Duodenal mucosa (tissue), 2 donors: ENCODE data around the gene HRG.

Source experiments
- H3K27ac ChIP-seq: one replicate; pipeline ENCODE4 v1.7.0; 2013; ENCODE audit warnings: low read depth, low read length
- H3K27me3 ChIP-seq, 2 donors: one replicate each; pipeline ENCODE4 v1.7.0; 2013; ENCODE audit warnings: low read length in 2 of 2, control low read depth in 1 of 2; ENCODE audit not compliant: insufficient read depth in 2 of 2, control insufficient read depth in 1 of 2
- H3K36me3 ChIP-seq, 2 donors: one replicate each; pipeline ENCODE4 v1.7.0; 2013; ENCODE audit warnings: low read length in 2 of 2, control low read depth in 1 of 2; ENCODE audit not compliant: insufficient read depth in 2 of 2, control insufficient read depth in 1 of 2
- H3K4me1 ChIP-seq, 2 donors: one replicate each; pipeline ENCODE4 v1.7.0; 2013; ENCODE audit warnings: low read length in 2 of 2, control low read depth in 1 of 2; ENCODE audit not compliant: insufficient read depth in 2 of 2, control insufficient read depth in 1 of 2
- H3K4me3 ChIP-seq, 2 donors: one replicate each; pipeline ENCODE4 v1.7.0; 2013; ENCODE audit warnings: low read length in 2 of 2, low read depth in 1 of 2
- H3K9ac ChIP-seq, 2 donors: one replicate each; pipeline ENCODE4 v1.7.0; 2013; ENCODE audit warnings: low read length in 2 of 2, low read depth in 1 of 2
- H3K9me3 ChIP-seq, 2 donors: one replicate each; pipeline ENCODE4 v1.7.0; 2013; ENCODE audit warnings: low read length in 2 of 2, control low read depth in 1 of 2; ENCODE audit not compliant: control insufficient read depth in 1 of 2

The HRG gene

DNA sequence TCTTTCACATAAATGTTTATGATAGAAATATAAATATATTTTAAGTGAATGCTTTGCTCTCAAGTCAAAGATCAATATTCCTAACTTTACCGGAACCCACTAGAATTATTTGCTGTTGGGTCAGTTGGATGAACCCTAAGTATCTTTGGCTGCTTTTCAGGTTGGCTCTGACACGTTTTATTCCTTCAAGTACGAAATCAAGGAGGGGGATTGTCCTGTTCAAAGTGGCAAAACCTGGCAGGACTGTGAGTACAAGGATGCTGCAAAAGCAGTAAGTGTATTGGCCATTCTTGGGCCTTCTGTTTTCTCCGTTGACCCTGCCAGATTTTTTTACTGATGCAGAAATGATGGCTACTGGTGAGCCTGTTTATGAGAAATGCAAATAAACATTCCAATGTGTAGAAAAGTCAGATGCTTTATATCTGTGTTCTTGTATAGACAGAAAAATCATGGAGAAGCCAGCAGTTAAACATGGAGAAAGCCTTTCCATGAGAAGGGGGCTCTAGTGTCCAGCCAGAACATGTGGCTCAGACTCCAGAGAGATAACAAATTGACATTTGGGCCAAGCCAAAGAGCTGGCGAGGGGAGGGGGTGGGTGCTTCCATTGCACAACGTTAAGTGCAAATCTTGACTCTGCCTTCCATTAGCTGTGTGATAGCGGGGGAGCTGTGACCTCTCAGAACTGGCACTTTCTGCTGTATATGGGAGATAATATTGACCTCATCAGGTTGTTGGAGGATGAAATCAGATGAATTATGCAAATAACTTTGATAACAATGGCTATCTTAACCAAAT is 54.3 kb downstream of the HRG start:
- H3K9me3 ChIP-seq = no peaks in the 10 kb centered on the region
- H3K27ac ChIP-seq = no peak overlapping the region
- no peak overlapping the region for H3K4me3 ChIP-seq
- H3K4me1 ChIP-seq = no peaks in the 10 kb centered on the region
- H3K36me3 ChIP-seq = no peaks in the 10 kb centered on the region
- H3K9ac ChIP-seq = no peak overlapping the region
- H3K27me3 ChIP-seq = no peaks in the 10 kb centered on the region

- Histone ChIP-seq H3K27ac (no peak overlapping the region), H3K4me3 (no peak overlapping the region), H3K9ac (no peak overlapping the region), H3K27me3 (no peaks in the 10 kb centered on the region), H3K36me3 (no peaks in the 10 kb centered on the region), H3K4me1 (no peaks in the 10 kb centered on the region), H3K9me3 (no peaks in the 10 kb centered on the region)
Measured at GRCh38 chr3:186722457-186722856, 56.6 kb downstream of the HRG start.

DNA sequence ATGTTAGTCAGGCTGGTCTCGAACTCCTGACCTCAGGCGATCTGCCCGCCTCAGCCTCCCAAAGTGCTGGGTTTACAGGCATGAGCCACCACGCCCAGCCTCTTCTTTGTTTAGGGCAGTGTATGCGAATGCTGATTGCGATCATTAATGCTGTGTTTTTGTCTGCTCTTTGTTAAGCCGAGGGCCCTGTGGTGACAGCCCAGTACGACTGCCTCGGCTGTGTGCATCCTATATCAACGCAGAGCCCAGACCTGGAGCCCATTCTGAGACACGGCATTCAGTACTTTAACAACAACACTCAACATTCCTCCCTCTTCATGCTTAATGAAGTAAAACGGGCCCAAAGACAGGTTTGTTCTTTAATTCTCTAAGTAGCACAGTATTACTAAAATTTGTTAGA is 59.1 kb downstream of the HRG start:
- no peaks in the 10 kb centered on the region for H3K27me3 ChIP-seq
- no peak overlapping the region for H3K9ac ChIP-seq
- no peak overlapping the region for H3K27ac ChIP-seq
- H3K9me3 ChIP-seq = no peaks in the 10 kb centered on the region
- no peaks in the 10 kb centered on the region for H3K36me3 ChIP-seq
- H3K4me3 ChIP-seq = no peak overlapping the region
- no peaks in the 10 kb centered on the region for H3K4me1 ChIP-seq
